ENCODE data around the gene MBNL2.
"Not testable (repeated sequence)": the region's sequence is repeated elsewhere in the genome, so short reads cannot be mapped to it uniquely, and the experiment has no call there.

Gene MBNL2

GRCh38 chr13:97207252-97207651, 14.9 kb upstream of the MBNL2 start:
- not testable (repeated sequence) for DNase-seq (ENCODE audit: low read depth, low spot score)

GRCh38 chr13:97211300-97211699, 10.8 kb upstream of the MBNL2 start:
- DNase-seq (ENCODE audit: low read depth, low spot score) = no peak

DNA sequence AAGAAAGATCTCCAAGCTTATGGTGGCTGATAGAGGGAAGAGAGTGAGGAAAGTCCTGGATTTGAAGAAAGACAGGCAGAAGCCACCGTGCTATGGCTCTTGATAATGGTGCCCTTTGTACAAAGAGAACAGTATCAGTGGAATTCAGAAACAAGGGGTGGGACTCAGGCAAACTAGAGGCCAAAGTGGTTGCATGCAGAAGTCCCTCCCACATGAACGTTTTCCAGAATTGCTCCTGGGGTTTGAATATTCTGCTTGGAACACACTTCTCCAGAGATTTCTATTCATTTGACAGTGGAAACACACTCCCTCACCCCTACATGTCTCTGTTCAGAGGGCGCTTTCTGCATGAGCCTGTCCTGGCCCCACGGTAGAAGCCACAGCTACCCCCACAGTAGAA, 10.1 kb upstream of the MBNL2 start:
- no peak for DNase-seq (ENCODE audit: low read depth, low spot score)

DNA sequence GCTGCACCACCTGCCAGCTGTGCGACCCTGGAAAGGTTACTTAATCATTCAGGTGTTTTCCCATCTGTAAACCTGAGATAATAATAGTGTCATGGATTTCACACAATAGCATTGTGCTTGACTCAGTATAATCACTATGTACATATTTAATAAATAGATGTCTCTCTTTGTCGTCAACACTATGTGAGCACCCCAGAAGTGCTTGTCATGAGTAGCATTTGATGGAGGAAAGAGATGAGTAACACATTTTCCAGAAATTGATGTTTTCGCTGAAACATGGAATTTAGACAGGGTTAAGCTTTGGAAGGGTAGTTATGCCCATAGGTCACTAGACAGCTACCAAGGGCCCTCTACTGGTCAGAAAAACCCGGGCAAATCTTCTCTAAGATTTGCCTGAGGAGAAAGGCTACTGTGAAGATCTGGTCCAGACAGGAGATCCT, 9.5 kb upstream of the MBNL2 start:
- DNase-seq (ENCODE audit: low read depth, low spot score) = no peak

DNA sequence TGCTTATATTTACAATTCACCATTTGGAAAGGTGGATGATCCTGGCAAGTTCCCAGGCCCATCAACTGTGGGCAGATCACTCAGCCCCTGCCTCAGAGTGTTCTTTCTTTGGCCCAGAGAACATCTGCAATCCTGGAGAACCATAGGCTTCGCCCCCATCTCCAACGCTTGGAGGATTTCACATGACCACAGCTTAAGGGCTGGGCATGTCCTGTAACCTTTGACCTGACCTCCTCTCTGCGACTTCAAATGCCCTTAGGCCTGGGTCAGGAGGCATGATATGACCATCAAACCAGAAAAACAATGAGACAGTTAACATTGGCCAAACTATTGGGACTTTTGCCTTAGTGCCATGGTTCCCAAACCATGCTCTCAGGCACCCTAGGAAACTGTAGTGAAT, 7.2 kb upstream of the MBNL2 start:
- no peak for DNase-seq (ENCODE audit: low read depth, low spot score)

DNA sequence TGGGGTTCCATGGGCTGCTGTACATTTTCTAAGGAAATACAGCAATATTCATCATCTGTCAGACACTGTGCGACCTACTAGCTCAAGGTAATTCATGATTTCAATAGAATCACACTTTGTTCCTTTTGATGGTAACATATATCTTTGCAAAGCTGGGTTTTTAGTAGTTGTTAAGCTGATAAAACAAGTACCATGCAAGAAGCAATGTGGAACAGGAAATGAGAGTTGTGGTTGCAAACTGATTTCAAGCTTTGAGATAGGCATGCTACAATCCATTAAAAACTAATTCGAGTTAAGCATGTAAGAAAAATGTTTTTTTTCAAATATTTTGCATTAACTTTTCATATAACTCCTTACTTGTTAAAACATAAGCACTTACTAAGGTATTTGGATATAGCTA, 6.8 kb upstream of the MBNL2 start:
- DNase-seq (ENCODE audit: low read depth, low spot score) = no peak

GRCh38 chr13:97219226-97219625, 2.9 kb upstream of the MBNL2 start:
- no peak for DNase-seq (ENCODE audit: low read depth, low spot score)

- DNase-seq (ENCODE audit: low read depth, low spot score) = no peak
These were observed 1.8 kb upstream of the MBNL2 start for GRCh38 chr13:97220151-97220900.

- DNase-seq (ENCODE audit: low read depth, low spot score) = no peak
These were observed 1.1 kb upstream of the MBNL2 start for GRCh38 chr13:97221046-97221445.

- DNase-seq (ENCODE audit: low read depth, low spot score) = no peak
These were observed 667 bp upstream of the MBNL2 start for GRCh38 chr13:97221466-97221865.

DNA sequence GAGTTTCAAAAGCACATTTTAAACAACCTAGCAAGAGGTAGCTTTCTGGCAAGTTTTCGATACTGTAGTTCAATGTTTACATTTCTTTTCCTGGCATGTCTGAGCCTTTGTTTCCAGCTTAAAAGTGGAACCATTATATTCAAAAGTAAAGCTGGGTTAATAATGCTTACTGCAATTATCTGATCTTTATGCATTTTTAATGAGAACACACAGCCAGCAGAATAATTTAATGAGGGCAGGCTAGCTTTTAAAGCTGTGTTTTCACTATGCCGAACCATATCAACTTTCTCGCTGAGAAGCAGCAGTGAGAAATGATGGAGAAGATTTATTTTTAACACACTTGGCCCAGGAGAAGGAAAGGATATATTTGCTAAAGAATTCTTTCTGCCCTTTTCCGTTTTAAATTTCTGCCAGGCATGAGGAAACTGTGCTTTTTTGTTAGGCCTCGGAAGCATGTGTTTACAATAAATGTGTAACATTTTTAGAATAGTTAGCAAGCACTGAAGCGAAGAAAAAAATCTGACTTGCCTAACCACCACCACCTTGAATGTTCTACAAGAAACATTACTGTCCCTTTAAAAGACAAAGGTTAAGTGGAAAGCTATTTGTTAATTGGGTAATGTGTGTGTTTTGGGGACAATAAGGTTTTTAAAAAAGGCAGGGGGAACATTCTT, 1.0 kb downstream of the MBNL2 start:
- no peak for DNase-seq (ENCODE audit: low read depth, low spot score)

- peak; percentile 70 for DNase-seq (ENCODE audit: low read depth, low spot score)
These were observed 1.8 kb downstream of the MBNL2 start for GRCh38 chr13:97223711-97224541.

DNA sequence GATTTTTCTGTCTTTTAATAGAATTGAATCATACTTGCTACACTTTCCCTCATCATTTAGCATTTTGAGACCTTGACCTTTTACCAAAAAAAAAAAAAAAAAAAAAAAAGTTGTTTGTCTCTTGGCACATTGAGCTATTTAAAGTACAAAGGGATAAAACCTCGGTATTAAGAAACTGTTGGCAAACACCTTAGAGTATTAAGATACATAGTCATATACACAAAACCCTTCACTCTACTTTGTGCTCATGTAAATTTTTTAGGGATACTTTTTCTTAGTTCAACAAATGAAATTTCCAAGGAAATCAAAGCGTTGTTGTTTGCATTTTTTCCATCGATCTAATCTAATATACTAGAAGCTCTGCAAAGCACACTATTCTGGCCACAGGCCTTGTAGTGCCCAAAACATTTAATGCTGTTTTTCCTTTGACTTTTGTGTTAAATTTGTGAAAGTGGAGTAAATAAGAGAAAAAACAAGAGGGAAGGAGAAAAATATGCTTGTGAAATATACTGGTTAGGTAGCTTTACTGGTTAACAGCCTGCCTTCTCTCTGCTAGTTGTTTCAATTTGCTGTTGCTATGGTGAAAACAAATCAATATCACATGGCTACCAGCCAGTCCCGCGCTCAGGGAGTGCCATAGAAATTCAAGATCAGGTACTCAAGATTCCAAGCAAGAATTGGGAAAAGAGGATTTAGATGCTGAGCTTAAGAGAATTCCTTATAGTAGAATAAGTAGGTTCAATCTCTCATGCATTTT, 2.6 kb downstream of the MBNL2 start:
- peak; percentile 19 for DNase-seq (ENCODE audit: low read depth, low spot score)

DNA sequence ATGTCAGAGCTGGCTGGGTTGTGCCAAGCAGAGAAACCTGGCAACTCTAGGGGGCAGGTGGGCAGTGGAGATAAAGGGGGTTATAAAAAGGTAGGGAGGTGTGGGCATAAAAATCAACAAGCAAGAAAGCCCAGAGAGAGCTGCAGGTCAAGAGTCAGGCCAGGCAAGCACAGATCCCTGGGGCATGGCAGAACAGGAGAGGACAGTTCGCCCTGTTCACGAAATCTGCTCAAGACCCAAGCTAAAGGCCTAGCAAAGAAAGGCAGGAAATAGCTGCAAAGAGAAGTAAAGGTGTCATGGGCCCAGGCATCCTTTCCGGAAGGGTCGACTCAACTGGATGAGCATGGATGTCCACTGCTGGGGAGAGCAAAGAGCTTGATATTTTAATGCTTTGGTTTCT, 3.4 kb downstream of the MBNL2 start:
- peak; percentile 39 for DNase-seq (ENCODE audit: low read depth, low spot score)

GRCh38 chr13:97226013-97226412, 3.9 kb downstream of the MBNL2 start:
- peak; percentile 66 for DNase-seq (ENCODE audit: low read depth, low spot score)

- DNase-seq (ENCODE audit: low read depth, low spot score) = peak; percentile 71
These were observed 4.9 kb downstream of the MBNL2 start for GRCh38 chr13:97226788-97227627.

DNA sequence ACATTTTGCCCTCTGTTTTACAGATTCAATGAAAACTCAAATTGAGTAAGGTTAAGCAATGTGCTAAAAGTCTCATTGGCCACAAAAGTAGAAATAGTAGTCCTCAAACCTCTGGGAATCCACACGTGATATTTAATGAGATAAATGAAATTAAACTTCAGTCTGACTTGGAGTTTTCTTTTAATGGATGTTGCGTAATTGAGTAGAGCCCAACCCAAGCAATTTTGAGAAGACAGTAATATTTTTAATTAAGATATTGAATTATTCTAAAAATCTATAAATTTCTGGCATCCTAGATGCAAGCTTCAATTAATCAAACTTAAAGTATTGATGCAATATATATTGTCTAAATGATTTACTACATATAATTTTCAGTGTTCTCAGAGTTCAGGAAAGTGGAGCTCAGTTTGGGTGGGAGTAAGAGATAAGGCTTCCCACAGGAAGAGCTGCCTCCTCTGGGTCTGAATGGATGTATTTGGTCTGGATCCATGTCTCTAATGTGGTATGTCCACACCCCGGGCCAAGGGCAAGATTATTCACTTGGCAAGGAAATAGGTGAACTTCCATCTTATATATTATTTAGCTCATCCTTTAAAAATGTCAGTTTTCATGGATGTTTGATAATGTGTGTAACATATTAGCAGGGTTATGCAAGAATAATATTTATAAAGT, 6.9 kb downstream of the MBNL2 start:
- no peak for DNase-seq (ENCODE audit: low read depth, low spot score)

DNA sequence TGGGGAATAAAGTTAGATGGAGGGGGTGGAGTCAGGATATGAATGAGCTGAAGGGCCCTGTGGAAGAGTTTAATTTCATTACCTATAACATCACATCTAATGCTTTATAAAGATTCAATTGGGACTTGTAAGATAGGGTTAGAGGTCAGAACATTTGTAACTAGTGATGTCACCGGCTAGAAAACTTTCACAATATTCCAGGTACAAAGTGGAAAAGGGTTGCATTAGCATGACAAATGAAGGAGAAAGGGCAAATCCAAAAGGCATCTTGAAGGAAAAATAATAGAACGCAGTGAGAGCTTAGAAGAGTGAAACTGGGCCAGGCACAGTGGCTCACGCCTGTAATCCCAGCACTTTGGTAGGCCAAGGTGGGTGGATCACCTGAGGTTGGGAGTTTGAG, 7.6 kb downstream of the MBNL2 start:
- no peak for DNase-seq (ENCODE audit: low read depth, low spot score)

GRCh38 chr13:97231118-97231828, 9.1 kb downstream of the MBNL2 start:
- no peak for DNase-seq (ENCODE audit: low read depth, low spot score)

GRCh38 chr13:97231829-97232196, 9.7 kb downstream of the MBNL2 start:
- no peak for DNase-seq (ENCODE audit: low read depth, low spot score)

All from ELF-1 (cell line).